K562 (cell line): ENCODE results near the gene B3GALT4. TPM values are rescaled to one million over a fixed set of nuclear protein-coding genes. Genes with fewer than 3 reads are reported as not detected.

ENCODE experiments used
- BACH1 ChIP-seq: fragments of 200-800 bp; sonication (Bioruptor generic); IDR thresholded peaks from 2 replicates; pipeline ENCODE4 v1.6.1; 2016; ENCODE audit warnings: missing genetic modification characterization, missing compliant biosample characterization
- CBX5 ChIP-seq: IDR thresholded peaks from 2 replicates; pipeline ENCODE4 v1.6.1; 2014; ENCODE audit warnings: low read depth, borderline replicate concordance
- CREB1 ChIP-seq, 2 experiments: sonication (generic) in 1 of 2; formaldehyde crosslinking in 1 of 2; IDR thresholded peaks; 2 replicates each; pipeline versions ENCODE4 v1.6.1 to v1.8.0; 2012 to 2022; ENCODE audit warnings: inconsistent platforms in 1 of 2, mild to moderate bottlenecking in 1 of 2, missing genetic modification reagents in 1 of 2, moderate library complexity in 1 of 2
- HNRNPH1 ChIP-seq: fragments of 200-400 bp; formaldehyde crosslinking; optimal IDR thresholded peaks from 2 replicates; pipeline ENCODE3; 2017; ENCODE audit warnings: low read depth, mild to moderate bottlenecking, low read length, moderate library complexity
- IFI16 ChIP-seq: fragments of 250-450 bp; sonication (Bioruptor Pico); IDR thresholded peaks from 2 replicates; pipeline ENCODE4 v2.1.2; 2022; ENCODE audit warnings: mild to moderate bottlenecking, inconsistent platforms
- IRF9 ChIP-seq: fragments of 450-650 bp; IDR thresholded peaks from 2 replicates; pipeline ENCODE4 v1.6.1; 2016; ENCODE audit warnings: missing biosample characterization, missing genetic modification characterization
- NKRF ChIP-seq: fragments of 450-650 bp; IDR thresholded peaks from 2 replicates; pipeline ENCODE4 v1.6.1; 2016; ENCODE audit warnings: borderline replicate concordance
- PHB ChIP-seq: fragments of 250-450 bp; sonication (Bioruptor Pico); IDR thresholded peaks from 2 replicates; pipeline ENCODE4 v1.5.0; 2021
- RBM25 ChIP-seq: fragments of 200-400 bp; formaldehyde crosslinking; IDR thresholded peaks from 2 replicates; pipeline ENCODE4 v1.6.1; 2018; ENCODE audit warnings: low read length, low read depth, moderate library complexity; ENCODE audit not compliant: severe bottlenecking
- SIN3B ChIP-seq: fragments of 450-650 bp; IDR thresholded peaks from 2 replicates; pipeline ENCODE4 v1.6.1; 2017; ENCODE audit warnings: low read depth, mild to moderate bottlenecking, moderate library complexity
- TEAD4 ChIP-seq, 2 experiments: sonication (generic) in 1 of 2; formaldehyde crosslinking in 1 of 2; IDR thresholded peaks; 2 replicates each; pipeline versions ENCODE4 v1.6.1 to v1.8.0; 2012 to 2022; ENCODE audit warnings: borderline replicate concordance in 1 of 2, inconsistent platforms in 1 of 2, low read length in 1 of 2, mild to moderate bottlenecking in 1 of 2, missing genetic modification reagents in 1 of 2
- VEZF1 ChIP-seq: fragments of 200-800 bp; sonication (Bioruptor generic); IDR thresholded peaks from 2 replicates; pipeline ENCODE4 v1.6.1; 2017; ENCODE audit warnings: missing genetic modification characterization, missing compliant biosample characterization
- ZNF174 ChIP-seq: fragments of 250-450 bp; sonication (Bioruptor Pico); IDR thresholded peaks from 2 replicates; pipeline ENCODE4 v1.4.0; 2020; ENCODE audit warnings: mild to moderate bottlenecking
- ZNF224 ChIP-seq: sonication (generic); formaldehyde crosslinking; IDR thresholded peaks from 2 replicates; pipeline ENCODE4 v1.8.0; 2022; ENCODE audit warnings: mild to moderate bottlenecking, missing genetic modification reagents
- ZNF23 ChIP-seq: fragments of 250-450 bp; sonication (Bioruptor Pico); IDR thresholded peaks from 2 replicates; pipeline ENCODE4 v1.4.0; 2020; ENCODE audit warnings: mild to moderate bottlenecking
- ZSCAN32 ChIP-seq: fragments of 450-650 bp; formaldehyde crosslinking; IDR thresholded peaks from 2 replicates; pipeline ENCODE4 v1.4.0; 2020; ENCODE audit warnings: mild to moderate bottlenecking, moderate library complexity
- polyA plus RNA-seq, 8 experiments: library from polyadenylated mRNA; depleted of rRNA in 4 of 8; stranded (reverse) in 5 of 8; unstranded in 3 of 8; fragments of >200 nt; fragmentation: Nextera tagmentation in 2 of 8; fragmentation: Illumina TruSeq in 1 of 8; extraction: Ambion mirVana in 2 of 8; extraction: Trizol in 1 of 8; gene quantifications; 2 replicates each; pipeline versions ENCODE4 v1.2.1 to v1.2.3, GENCODE V29; 2011 to 2014; ENCODE audit warnings: inconsistent platforms in 1 of 8, missing spikeins in 1 of 8
- total RNA-seq, 7 experiments: library from RNA; depleted of rRNA in 6 of 7; stranded (reverse); fragments of >200 nt in 6 of 7; fragmentation: Illumina TruSeq in 2 of 7; extraction: Trizol in 2 of 7; gene quantifications; 2 replicates each; pipeline versions ENCODE4 v1.2.1 to v1.2.3, GENCODE V29; 2011 to 2021; ENCODE audit warnings: low replicate concordance in 1 of 7
- TF ChIP-seq, protein P1 (sequence below), 2 experiments: fragments of 200-800 bp in 1 of 2; sonication (Bioruptor generic) in 1 of 2; sonication (generic) in 1 of 2; formaldehyde crosslinking in 1 of 2; IDR thresholded peaks in 1 of 2; conservative IDR thresholded peaks in 1 of 2; 2 replicates each; pipeline versions ENCODE4 v1.5.0 to v1.6.1; 2016 to 2020; ENCODE audit warnings: missing compliant biosample characterization in 1 of 2, missing genetic modification characterization in 1 of 2, missing genetic modification reagents in 1 of 2
- TF ChIP-seq, protein P2 (sequence below): fragments of 450-650 bp; IDR thresholded peaks from 2 replicates; pipeline ENCODE4 v1.6.1; 2017; ENCODE audit warnings: antibody characterized with exemption

Gene B3GALT4
- total and polyA plus RNA-seq, 9 of the 15 experiments (the other 6 are each of a cell fraction or from before 2014, with no cell fraction given) = 0.11 to 1.3 (median 0.53) TPM; not detected in 1

GRCh38 chr6:33271468-33272274 lies 5.3 kb upstream of the B3GALT4 start, which contains the start of the genes RPS18 and VPS52 (continued):
- TF ChIP-seq, protein P1, sequence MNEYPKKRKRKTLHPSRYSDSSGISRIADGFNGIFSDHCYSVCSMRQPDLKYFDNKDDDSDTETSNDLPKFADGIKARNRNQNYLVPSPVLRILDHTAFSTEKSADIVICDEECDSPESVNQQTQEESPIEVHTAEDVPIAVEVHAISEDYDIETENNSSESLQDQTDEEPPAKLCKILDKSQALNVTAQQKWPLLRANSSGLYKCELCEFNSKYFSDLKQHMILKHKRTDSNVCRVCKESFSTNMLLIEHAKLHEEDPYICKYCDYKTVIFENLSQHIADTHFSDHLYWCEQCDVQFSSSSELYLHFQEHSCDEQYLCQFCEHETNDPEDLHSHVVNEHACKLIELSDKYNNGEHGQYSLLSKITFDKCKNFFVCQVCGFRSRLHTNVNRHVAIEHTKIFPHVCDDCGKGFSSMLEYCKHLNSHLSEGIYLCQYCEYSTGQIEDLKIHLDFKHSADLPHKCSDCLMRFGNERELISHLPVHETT (CRISPR knock-in tag; conservative IDR thresholded peaks at IDR 0.05 in 1 of 2, IDR thresholded peaks at IDR 0.05 in 1 of 2) = peak in 1 of 2 experiments; percentile 96; a peak in 2 of 4 replicates
- TF ChIP-seq, protein P2, sequence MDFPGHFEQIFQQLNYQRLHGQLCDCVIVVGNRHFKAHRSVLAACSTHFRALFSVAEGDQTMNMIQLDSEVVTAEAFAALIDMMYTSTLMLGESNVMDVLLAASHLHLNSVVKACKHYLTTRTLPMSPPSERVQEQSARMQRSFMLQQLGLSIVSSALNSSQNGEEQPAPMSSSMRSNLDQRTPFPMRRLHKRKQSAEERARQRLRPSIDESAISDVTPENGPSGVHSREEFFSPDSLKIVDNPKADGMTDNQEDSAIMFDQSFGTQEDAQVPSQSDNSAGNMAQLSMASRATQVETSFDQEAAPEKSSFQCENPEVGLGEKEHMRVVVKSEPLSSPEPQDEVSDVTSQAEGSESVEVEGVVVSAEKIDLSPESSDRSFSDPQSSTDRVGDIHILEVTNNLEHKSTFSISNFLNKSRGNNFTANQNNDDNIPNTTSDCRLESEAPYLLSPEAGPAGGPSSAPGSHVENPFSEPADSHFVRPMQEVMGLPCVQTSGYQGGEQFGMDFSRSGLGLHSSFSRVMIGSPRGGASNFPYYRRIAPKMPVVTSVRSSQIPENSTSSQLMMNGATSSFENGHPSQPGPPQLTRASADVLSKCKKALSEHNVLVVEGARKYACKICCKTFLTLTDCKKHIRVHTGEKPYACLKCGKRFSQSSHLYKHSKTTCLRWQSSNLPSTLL = no peak
- TF ChIP-seq ZNF174 (CRISPR knock-in tag) (peak; percentile 87; the same call in 1 of the 2 replicates), CREB1 (IDR thresholded peaks at IDR 0.05) (peak; percentile 91), CREB1 (CRISPR knock-in tag; IDR thresholded peaks at IDR 0.05) (peak; percentile 92), CBX5 (no peak), NKRF (peak; percentile 99), BACH1 (tag) (peak; percentile 84; the same call in 1 of the 2 replicates), ZNF23 (peak; percentile 41; the same call in 1 of the 2 replicates), VEZF1 (peak; percentile 65), ZNF224 (CRISPR knock-in tag) (peak; percentile 45; the same call in 1 of the 2 replicates), SIN3B (peak; percentile 96), IRF9 (tag) (no peak), HNRNPH1 (no peak), ZSCAN32 (CRISPR knock-in tag) (0 out of 2 replicates have a peak, but pooled peaks have one; percentile 58), IFI16 (CRISPR knock-in tag) (0 out of 2 replicates have a peak, but pooled peaks have one; percentile 20), PHB (CRISPR knock-in tag) (no peak), TEAD4 (IDR thresholded peaks at IDR 0.05; ENCODE audit: low read length) (peak; percentile 48; the same call in 1 of the 2 replicates), TEAD4 (CRISPR knock-in tag; IDR thresholded peaks at IDR 0.05; ENCODE audit: borderline replicate concordance) (no peak), RBM25 (no peak)
